Activated CD4-positive, alpha-beta T cell treated with anti-CD3 and anti-CD28 coated beads, Interleukin-2, amount 50 U/mL, for 48 hours (primary cell): ENCODE measurements around the gene CLCNKB.
A peak's percentile ranks its signal among the peaks of the same experiment; 100 is the strongest.
"Not testable (repeated sequence)": the region's sequence is repeated elsewhere in the genome, so short reads cannot be mapped to it uniquely, and the experiment has no call there.

Experiments
- DNase-seq, 2 experiments: peaks; one replicate each; pipeline ENCODE4 v3.0.0-alpha.2; 2020

CLCNKB gene

DNA sequence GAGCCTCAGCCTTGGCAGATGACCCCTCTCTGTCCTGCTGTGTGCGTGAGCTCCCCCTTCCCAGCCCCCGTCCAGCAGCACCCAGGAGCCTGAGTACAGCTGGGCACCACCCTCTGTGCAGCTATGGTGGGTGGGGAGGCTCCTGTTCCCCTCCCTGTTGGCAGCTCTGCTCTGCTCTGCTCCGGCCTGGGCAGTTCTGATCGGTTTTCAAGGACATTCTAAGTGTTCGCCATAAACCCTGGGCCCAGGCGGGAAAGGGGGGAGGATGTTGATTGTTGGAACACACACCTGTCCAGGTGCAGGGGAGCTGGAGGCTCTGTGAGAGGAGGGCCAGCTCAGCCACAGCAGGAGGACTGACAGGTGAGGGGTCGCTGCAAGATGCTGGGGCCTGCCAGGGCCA lies at the start of gene CLCNKB:
Gene CLCNKB (plus strand): TSS at position 262 of the 400 bp plus-strand sequence. CDS start 711 bp downstream, outside the sequence.
- DNase-seq: no peak

DNA sequence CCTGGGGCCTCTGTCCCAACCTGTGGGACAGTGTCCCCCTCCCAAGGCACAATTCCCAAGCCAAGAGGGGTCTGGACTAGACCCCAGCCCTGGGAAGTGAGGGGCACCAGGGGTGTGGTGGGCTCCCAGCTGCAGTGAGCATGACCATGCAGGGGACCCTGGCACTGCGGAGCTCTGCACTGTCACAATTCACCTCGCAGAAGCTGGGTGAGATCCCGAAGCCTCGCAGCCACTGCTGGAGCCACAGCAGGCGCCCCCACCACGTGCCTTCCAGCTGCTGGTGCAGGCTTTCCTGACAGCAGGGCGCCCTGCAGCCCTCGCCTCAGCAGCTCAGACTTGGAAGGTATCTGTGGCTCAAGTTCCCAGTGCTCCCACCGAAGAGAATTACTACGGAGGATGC lies 49.5 kb upstream of the CLCNKB start:
- DNase-seq: no peak

DNA sequence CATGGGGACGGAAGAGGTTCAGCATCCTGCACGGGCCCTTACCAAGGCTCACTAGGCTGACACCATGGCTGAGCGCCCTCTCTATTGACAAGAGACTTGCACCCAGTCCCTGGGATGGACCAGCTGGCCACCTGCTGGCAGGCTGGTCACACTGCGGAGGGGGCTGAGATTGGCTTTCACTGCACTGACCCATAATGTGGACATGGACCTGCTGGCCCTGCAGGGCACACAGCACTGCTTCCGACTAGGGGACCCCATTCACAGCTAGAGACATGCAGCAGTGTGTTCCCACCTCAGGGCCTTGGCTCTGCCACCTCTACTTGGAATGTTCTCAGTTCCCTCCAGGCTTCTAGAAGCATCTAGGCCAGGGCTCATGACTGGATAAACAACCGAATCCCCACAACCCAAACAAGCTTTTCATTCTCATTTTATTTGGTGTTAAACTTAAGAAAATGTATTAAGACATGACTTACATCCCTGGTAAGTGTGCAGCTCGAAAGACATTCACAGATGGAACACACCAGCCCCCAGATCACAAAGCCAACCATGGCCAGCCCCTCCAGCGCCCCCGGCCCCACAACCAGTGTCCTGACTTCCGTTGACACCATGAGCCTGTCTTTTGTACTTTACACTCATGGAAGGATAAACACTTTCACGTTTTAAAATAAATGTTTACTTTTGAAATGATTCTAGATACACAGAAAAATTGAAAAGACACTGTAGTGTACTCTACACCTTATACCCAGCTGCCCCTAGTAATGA lies 48.8 kb upstream of the CLCNKB start:
- peak; percentile 60 to 70 for DNase-seq

DNA sequence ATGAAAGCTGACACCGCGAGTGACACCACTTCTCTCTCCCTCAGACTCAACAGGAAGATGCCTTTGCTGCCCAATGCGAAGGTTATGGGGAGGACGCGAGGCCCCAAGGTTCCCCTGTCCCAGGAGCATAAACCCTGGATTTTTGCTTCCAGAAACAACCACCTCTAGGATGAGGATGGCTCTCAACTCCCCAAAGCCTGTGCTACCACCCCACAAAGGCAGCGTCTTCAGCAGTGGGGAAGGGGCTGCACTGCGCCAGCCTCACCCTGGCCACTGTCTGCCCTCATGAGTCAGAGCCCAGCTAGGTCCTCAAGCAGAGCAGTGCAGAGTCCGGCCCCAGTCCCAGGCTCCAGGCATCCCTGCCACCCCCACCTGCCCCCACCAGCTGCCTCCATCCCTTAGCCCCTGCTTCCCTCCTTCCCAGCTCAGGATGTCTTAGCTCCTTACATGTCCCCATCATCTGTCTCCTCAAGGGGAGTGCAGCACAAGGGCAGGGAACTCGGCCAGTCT lies 46.5 kb upstream of the CLCNKB start:
- DNase-seq: no peak

DNA sequence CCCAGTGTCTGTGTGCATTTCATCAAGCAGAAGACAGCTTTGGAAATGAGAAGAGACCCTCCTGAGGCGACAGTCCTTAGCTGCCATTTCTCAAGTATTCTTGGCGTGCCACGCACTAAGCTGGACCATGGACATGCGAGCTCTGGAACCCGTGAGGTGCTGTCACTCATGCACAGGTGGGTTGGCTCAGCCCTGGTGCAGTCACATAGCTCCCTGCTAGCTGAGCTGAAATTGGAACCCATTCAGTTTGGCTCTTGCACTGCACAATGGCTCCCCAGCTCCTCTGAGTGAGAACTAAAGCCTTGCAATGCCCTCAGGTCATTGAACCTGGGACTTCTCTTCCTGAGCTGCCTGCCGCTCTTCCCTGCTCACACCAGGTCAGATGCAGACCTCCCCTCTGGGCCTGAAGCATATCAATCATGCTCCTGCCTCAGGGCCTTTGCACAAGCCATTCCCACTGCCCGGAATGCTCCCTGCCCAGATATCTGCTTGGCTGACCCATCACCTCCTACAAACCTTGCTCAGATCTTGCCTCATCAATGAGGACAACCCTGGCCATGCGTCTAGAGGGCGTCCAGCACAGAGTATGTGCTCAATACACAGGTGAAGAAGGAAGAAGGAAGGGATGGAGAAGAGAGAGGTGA lies 45.8 kb upstream of the CLCNKB start:
- DNase-seq: no peak

DNA sequence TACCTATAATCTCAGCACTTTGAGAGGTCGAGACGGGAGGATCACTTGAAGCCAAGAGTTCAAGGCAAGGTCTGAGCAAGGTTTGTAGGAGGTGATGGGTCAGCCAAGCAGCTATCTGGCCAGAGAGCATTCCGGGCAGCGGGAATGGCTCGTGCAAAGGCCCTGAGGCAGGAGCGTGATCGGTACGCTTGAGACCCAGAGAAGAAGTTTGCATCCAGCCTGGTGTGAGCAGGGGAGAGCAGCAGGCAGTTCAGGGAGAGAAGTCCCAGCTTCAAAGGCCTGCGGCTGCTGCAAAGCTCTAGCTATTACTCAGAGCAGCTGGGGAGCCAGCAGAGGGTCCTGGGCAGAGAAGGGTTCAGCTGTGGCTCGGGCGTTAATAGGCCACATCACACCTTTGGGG lies 44.7 kb upstream of the CLCNKB start:
- no peak for DNase-seq

DNA sequence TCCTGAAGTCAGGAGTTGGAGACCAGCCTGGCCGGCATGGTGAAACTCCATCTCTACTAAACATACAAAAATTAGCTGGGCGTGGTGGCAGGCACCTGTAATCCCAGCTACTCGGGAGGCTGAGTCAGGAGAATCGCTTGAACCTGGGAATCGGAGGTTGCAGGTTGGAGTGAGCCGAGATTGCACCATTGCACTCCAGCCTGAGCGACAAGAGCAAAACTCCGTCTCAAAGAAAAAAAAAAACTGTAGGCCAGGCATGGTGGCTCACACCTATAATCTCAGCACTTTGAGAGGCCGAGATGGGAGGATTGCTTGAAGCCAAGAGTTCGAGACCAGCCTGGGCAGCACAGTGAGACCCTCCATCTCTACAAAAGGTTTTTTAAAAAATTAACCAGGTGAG lies 42.3 kb upstream of the CLCNKB start:
- DNase-seq: not testable (repeated sequence)

DNA sequence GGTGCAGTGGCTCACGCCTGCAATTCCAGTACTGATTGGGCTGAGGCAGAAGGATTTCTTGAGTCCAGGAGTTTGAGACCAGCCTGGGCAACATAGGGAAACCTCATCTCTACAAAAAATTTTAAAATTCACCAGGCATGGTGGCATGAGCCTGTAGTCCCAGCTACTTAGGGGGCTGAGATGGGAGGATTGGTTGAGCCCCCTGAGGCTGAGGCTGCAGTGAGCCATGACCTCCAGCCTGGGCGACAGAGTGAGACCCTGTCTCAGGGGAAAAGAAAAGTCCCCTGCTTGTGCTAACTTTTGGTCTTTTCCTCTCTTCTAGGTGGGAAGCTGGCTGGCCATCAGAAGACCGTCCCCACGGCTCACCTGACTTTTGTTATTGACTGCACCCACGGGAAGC lies 38.0 kb upstream of the CLCNKB start:
- no peak for DNase-seq

DNA sequence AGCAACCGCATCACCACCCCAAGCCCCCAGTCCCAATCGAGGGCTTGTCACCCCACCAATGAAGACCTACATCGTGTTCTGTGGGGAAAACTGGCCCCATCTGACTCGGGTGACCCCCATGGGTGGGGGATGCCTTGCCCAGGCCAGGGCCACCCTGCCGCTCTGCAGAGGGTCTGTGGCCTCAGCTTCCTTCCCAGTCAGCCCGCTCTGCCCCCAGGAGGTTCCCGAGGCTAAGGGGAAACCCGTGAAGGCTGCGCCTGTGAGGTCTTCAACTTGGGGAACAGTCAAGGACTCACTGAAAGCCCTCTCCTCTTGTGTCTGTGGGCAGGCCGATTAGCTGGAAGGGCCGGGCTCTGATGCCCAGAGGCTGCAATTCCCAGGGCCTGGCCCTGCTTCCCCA lies 37.6 kb upstream of the CLCNKB start:
- DNase-seq: no peak

DNA sequence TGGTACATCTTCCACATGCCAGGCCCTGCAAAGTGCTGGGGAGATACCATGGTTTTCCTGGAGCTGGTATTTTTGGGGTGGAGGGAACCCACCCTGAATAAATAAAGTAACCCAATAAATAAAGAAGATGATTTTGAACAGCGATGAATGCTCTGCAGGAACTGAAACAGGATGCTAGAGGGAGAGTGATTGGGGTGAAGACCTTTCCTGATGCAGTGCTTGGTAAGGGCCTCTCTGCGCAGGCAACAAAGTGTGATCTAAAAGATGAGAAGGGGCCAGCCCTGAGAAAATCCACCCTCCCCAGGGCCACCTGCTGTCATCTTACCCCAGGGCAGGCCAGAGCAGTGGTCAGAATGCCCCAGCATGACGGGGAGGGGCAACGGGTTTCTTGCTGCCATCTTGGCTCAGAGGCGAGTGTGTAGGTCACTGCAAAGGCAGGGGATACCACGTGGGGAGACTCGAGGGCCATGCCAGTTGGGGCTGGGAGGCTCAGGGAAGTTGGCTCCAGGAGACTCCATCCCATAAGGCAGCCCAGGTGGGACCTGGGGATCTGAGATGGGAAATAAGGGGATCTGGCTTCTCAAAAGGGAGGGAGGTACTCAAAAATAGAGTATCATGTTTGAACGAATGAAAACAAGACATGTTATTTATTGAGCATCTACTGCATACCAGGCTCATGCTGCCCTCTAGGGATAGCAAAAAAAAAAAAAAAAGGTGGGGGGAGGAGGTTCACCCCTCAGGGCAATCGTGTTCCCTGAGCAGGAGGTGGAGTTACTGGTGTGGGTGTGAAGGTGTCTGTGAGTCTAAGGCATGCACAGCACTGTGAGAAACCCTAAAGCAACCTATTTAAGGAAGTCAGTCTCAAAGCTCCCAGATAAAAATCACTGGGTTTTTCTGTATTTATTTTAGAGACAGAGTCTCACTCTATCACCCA lies 36.8 kb upstream of the CLCNKB start:
- DNase-seq: peak; percentile 18 to 24

DNA sequence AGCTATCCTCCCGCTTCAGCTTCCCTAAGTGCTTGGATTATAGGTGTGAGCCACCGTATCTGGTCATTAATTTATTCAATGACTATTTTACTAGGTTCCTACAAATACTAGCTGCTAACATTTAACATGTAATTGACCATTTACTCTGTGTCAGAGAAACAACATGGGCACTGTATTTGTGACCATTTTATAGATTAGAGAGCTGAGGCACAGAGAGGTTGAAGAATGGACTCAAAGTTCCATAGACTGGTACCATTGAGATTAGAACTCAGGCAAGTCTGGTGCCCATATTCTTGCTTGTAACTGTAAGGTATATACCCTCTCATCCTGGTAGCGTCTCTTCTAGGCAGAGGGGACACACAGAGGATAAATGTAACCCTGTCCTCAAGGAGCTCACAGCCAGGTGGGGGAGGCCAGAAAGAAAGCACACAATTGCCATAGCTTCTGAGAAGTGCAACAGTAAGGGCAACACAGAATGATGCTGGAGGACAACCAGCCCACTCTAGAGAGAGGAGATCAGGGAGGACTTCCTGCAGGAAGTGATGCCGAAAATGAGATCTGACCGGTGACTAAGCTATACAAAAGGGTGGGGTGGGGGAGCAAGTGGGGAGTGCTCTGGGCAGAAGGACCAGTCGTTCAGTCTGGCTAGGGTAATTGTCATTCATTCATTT lies 35.8 kb upstream of the CLCNKB start:
- no peak for DNase-seq

DNA sequence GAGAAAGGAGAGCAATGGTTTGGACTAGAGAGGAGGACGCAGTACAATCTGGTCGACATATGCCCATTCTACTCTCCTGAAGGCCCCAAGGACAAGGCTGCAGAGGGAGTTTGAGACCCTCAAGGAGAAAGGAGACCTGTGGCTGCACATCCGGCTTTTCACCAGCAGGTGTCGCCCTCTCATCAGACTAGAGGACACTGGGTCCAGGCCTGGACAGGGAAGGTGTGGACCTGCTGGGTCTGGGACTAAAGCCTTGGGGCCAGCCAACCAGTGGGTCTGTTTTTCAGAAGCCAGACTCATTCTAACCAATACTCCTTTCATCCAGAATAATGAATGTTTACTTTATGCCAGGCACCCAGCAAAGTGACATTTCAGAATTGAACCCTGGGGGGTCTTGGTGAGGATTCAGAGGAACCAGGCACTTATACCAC lies 34.5 kb upstream of the CLCNKB start:
- DNase-seq: peak; percentile 80 to 86

DNA sequence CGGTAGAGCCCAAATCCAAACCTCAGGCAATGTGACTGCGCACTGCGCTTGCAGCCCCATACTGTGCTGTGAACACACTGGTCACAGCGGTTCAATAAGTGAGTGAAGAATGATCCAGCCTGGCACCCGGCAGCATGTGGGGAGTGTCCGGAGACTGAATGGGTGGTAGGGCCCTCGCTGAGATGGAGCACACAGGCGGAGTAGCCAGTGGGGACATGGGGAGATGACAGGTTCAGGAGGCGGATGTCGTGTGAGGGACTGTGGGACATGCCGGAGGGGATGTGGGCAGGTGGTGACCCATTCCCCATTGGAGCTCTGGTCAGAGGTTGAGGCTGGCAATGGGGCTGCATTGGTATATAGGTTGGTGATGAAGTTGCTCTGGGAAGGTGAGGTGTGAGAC lies 33.9 kb upstream of the CLCNKB start:
- DNase-seq: no peak

DNA sequence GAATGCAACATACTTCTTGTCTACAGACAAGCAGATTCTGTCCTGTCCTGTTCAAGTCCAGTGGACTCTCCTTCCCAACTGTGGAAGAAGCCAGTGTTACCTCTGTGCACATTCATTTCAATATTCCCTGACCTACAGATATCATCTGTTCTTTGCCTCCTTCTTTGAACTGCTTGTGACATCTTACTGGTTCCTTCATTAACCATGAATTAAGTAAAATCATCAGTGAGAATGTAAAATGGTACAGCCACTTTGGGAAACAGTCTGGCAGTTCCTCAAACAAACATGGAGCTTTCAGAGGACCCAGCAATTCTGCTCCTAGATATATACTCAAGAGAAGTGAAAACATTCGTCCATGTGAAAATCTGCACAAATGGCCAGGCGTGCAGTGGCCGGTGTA lies 32.7 kb upstream of the CLCNKB start:
- DNase-seq: no peak

DNA sequence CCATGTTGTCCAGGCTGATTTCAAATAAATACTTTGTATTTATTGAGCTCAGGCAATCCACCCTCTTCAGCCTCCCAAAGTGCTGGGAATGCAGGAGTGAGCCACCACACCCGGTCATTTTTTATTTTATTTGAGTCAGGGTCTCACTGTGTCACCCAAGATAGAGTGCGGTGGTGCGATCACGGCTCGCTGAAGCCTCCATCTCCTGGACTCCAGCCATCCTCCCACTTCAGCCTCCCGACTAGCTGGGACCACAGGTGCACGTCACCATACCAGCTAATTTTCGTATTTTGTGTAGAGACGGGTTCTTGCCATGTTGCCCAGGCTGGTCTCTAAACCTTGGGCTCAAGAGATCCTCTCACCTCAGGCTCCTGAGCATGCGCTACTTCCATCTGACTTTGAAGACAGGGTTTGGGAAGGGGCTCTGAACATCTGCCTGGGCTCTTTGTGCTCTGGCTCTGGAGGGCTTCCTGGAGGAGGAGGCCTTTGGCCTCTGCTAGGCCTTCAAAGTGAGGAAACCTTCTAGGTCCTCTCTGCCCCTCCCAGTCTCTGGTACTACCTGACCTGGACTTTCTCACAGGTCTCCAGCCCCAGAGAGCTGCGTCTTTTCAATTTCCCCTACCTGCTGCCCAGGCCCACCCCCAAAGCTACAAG lies 31.5 kb upstream of the CLCNKB start:
- DNase-seq: no peak

DNA sequence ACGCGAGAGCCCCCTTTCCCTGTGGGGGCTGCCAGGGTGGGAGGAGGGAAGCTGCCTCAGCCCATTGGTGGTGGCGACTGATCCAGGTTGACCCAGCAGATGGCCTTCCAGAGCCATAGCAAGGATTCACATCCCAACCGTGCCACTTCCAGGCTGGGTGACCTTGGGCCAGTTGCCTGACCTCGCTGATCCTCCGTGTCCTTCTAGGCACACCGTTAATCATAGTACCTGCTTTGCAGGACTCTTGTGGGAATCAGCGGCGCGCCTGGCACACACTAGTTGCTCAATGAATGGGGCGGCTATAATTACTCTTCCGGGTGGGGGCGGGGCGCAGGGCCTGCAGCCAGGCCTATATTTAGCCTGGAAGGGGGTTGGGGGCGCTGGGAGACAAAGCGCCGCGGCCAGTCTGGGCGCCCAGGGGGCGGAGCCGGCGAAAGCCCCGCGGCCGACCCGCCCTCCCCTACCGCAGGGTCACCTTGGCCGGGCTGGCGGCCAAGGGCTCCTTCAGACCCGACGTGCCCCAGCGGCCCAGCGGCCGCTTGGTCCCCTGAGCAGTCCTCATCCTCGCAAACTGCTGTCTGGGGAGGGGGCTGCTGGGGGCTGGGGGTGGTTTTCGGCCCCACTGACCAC lies 30.9 kb upstream of the CLCNKB start:
- DNase-seq: peak; percentile 37 to 50

DNA sequence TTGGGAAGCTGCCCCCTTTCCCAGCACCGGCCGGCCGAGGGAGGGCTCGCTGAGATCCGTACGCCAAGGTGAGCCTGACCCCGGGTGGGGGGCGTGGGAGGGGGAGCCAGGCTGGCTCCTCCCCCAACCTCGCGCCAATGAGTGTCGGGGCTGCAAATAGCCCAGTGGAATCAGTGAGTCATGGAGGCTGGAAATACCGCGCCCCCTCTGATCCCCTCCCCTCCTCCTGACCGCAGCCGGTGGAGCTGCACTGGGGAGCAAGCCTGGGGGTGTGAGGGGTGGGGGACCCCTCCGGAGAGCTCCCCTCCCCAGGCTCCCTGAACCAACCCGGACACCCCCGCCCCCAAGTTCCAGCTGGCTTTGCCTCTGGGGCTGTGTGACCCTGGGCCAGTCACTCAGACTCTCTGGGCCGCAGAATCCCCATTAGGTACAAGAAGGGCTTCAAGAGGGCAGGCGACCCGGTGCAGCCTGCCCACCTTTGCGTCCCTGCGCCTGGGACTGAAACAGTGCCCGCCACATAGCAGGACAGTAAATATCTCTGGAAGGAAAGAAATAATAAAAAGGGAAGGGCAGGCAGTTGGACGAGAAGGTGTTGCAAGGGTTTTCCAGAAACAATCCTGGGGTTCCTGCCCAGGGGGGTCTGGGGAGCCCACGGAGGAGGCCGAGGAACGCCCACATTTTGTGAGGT lies 30.2 kb upstream of the CLCNKB start:
- peak; percentile 39 to 52 for DNase-seq

DNA sequence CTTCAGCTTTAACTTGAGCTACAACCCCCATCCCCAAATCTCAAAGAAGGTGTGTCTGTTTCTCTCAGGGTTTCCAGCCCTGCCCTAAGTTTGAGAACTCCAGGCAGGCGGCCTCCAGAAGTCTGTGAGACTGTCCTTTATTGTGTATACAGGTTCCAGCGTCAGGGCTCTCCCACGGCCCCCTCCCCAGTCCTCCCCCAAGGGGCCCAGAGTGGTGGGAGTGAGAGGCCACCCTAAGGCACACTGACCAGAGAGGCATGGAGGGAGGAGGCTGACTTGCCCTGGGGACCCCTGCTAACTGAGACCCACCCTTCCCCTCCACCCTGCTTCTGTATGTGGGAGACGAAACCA lies 29.7 kb upstream of the CLCNKB start:
- no peak for DNase-seq

DNA sequence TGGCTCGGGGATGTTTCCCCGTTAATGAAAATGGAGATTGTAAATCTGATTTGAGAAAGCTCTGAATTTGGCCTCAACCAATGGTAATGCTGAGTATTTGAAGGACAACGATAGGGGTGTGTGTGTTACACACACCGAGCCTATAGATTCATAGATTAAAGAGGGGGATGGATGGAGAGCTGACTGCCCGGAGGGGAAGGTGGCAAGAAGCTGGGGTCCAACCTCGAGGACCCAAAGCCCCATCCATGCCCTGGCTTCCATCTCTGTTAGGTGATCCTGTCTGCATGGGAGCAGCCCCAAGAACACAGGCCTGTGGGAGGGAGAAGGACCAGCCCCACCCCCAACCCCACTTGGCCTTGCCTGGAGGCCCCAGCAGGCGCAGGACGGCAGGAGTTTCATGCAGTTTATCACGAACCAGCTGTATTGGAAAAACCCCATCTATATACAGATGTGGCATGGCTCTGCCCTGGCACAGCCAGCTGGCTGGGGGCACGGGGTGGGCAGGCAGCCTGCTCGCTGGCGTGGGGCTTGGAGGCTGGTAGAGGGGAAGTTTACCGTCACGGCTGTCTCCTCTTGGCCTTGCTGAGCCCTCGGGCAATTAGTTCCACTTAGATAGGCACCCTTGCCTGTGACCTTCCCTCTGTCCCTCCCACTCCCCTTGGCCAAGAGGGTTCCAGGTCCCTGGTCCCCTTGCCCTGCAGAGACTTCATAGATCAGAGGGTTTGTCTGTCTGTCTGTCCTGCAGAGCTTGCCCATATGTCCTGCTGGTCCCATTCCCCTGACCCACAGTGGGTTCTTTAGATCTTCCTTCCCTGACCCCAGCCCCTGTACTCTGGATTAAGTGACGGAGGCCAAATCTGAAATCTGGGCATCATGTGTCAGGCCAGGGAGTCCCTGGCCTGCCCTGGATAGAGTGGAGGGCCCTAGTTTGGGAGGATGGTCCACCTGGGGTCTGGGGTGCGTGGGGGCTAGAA lies 28.8 kb upstream of the CLCNKB start:
- DNase-seq: peak in 1 of 2 experiments; percentile 34

DNA sequence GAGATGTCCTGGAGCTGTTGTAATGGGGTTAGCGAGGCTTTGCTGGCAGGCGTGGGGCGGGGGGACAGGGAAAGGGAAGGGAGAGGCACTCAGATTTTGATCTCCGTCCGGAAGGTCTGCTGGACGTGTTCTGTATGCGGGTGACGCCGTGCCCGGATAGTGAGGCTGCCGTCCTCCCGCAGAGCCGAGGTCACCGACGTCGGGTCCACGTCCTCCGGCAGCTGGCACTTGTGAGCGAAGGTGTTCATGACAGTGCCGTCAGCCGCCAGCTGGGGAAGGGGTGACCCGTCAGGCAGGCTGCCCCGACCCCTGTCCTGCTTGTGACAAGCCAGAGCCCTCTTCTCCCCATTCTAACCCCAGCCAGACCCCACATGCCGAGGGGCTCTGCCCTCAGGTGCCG lies 28.1 kb upstream of the CLCNKB start:
- no peak for DNase-seq
